Measurements from ENCODE around the gene PMF1. TPM values are rescaled to one million over a fixed set of nuclear protein-coding genes. Genes with fewer than 3 reads are reported as not detected.
"Not testable (repeated sequence)": the region's sequence is repeated elsewhere in the genome, so short reads cannot be mapped to it uniquely, and the experiment has no call there.

The PMF1 gene
- total RNA-seq, 1 donor from 2014 or later, result 47.1 TPM

GRCh38 chr1:156196445-156196844 is 16.4 kb upstream of the PMF1 start:
- no peak for DNase-seq (ENCODE audit: low read depth)

- DNase-seq (ENCODE audit: low read depth), result no peak
These were observed 13.9 kb upstream of the PMF1 start for GRCh38 chr1:156198831-156199349.

- no peak for DNase-seq (ENCODE audit: low read depth)
These were observed 12.8 kb upstream of the PMF1 start for GRCh38 chr1:156200044-156200443.

DNA sequence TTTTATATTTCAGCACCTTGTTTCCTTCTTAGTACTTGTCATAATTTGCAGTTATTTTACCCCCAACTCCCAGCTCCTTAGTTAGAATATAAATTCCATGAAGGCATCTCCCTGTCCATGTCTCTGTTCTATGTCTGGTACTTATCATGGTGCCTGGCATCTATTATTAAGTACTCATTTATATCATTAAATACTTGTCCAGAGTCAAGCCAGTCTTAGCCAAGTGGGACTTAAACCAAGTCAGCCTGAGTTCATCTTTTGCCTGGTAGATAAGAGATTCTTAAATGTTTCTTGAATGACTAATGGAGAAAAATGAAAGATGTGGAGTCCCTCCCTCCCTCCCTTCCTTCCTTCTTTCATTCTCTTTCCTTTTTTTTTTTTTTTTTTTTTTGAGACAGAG is 9.5 kb upstream of the PMF1 start:
- DNase-seq (ENCODE audit: low read depth), result no peak

- DNase-seq (ENCODE audit: low read depth), result no peak
These were observed 8.1 kb upstream of the PMF1 start for GRCh38 chr1:156204686-156205085.

DNA sequence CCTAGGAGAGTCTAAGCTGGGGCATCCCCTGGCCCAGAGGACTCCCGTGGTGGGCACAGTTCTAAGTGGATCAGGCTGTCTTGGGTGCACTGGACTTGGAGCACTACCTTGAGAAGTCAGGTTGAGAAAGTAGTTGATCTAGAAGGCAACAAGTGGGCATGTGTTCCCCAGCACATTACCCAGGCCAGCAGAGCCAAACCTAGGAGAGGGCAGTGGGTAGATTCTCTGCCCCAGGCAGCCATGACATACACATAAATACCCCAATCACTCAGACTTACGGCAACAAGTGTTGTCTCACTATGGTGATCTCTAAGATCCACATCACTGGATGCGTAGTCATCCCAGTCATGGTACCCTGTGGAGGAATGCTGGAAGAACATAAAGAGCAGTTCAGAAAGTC is 1.6 kb upstream of the PMF1 start:
- no peak for DNase-seq (ENCODE audit: low read depth)

DNA sequence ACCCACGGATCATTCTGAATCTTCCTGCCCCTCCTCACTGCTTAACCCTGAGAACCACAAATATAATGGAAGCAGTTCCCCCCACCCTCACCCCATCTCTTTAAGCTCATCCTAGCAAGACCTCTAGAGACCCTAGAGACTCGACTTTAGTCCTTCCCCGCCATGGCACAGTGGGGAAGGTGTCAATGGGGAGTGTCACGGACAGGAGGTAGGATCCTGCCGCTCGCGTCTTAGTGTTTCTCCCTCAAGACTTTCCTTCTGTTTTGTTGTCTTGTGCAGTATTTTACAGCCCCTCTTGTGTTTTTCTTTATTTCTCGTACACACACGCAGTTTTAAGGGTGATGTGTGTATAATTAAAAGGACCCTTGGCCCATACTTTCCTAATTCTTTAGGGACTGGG is 677 bp upstream of the PMF1 start:
- DNase-seq (ENCODE audit: low read depth), result no peak

GRCh38 chr1:156213644-156213966 is 798 bp downstream of the PMF1 start:
- DNase-seq (ENCODE audit: low read depth), result no peak

DNA sequence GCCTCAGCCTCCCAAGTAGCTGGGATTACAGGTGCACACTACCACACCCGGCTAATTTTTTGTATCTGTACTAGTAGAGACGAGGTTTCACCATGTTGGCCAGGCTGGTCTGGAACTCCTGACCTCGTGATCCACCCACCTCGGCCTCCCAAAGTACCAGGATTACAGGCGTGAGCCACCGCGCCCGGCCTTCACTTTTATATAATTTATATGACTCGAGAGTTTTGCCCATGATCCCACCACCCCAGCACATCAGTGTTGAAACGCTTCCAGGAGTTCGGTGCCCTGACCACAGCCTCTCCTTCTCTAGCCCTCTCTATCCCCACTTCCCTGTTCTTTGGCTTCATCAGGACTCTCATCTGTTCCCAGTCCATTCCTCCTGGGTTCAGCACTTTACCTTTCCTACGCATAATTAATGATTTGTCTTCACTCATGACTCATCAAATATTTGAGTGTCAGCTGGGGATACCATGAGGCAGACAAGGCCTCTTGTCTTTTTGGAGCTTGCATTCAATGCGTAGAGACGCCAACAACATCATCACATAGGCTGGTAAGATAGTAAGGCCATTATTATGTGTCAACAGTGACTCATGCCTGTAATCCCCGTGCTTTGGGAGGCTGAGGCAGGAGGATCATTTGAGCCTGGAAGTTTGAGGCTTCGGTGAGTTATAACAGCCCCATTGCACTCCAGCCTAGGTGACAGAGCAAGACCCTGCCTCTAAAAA is 1.4 kb downstream of the PMF1 start:
- DNase-seq (ENCODE audit: low read depth), result peak; percentile 78

GRCh38 chr1:156216361-156217086 is 3.7 kb downstream of the PMF1 start:
- not testable (repeated sequence) for DNase-seq (ENCODE audit: low read depth)

GRCh38 chr1:156217871-156218270 is 5.1 kb downstream of the PMF1 start:
- DNase-seq (ENCODE audit: low read depth), result no peak

DNA sequence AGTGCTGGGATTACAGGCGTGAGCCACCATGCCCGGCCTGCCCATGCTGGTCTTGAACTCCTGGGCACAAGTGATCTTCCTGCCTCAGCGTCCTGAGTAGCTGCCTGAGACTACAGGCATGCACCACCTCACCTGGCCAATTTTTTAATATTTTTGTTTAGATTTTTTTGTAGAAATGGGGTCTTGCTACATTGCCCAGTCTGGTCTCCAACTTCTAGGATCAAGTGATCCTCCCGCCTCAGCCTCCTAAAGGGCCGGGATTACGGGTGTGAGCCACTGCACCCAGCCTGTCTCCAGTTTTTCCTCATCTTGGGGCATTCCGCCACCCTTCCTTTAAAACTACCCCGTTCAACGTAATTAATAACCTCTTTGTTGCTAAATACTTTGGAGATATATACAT is 7.4 kb downstream of the PMF1 start:
- no peak for DNase-seq (ENCODE audit: low read depth)

DNA sequence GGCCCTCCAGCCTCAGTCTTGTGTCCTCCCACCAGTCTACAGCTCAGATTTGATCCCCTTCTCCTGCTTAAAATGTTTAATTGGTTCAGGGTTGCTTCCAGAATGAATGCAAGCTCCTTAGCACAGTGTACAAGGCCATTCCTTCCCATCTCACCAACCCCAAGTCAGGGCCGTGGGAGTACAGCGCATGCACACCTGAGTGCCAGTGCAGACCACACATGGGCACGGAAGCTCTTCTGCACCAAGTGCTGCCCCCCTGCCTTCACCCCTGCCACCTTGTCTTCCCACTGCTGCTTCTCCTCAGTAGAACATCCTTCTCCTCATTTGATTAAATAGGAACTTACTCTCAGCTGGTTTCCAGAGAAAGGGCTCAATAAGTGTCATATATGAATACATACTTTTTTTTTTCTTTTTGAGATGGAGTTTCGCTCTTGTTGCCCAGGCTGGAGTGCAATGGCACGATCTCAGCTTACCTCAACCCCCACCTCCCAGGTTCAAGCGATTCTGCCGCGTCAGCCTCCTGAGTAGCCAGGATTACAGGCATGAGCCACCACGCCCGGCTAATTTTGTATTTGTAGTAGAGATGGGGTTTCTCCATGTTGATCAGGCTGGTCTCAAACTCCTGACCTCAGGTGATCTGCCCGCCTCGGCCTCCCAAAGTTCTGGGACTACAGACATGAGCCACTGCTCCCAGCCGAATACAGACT is 9.3 kb downstream of the PMF1 start:
- no peak for DNase-seq (ENCODE audit: low read depth)

DNA sequence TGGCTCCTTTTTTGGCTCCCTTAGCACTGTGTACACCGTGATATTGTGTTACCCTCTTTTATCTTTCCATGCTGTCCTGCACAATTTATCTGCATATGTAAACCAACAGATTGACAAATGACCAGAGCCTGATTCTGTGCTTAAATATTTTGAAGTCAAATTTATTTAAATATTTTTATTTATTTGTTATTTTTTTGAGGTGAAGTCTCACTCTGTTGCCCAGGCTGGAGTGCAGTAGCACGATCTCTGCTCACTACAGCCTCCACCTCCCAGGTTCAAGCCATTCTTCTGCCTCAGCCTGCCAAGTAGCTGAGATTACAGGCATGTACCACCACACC is 12.8 kb downstream of the PMF1 start:
- no peak for DNase-seq (ENCODE audit: low read depth)

- no peak for DNase-seq (ENCODE audit: low read depth)
These were observed 13.3 kb downstream of the PMF1 start for GRCh38 chr1:156226116-156226538.

- no peak for DNase-seq (ENCODE audit: low read depth)
These were observed 14.0 kb downstream of the PMF1 start for GRCh38 chr1:156226782-156227181.

DNA sequence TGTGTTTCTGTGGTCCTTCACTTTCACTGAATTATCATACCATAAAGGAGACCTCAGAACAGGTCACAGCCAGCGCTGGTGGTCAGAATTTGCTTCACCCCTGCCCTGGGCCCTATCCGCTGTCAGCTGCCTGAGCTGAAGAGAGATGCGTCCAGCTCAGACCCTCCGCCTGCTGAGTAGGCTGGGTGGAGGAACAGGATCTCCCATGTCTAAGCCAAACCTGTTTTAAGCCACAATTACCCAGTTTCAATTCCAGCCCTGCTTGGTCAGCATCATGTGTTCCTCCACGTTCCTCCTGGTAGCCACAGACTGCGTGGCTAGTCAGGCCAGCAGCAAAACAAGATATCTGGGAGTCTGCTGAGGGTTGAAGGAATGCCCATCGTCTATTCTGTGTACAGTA is 15.7 kb downstream of the PMF1 start:
- DNase-seq (ENCODE audit: low read depth), result no peak

DNA sequence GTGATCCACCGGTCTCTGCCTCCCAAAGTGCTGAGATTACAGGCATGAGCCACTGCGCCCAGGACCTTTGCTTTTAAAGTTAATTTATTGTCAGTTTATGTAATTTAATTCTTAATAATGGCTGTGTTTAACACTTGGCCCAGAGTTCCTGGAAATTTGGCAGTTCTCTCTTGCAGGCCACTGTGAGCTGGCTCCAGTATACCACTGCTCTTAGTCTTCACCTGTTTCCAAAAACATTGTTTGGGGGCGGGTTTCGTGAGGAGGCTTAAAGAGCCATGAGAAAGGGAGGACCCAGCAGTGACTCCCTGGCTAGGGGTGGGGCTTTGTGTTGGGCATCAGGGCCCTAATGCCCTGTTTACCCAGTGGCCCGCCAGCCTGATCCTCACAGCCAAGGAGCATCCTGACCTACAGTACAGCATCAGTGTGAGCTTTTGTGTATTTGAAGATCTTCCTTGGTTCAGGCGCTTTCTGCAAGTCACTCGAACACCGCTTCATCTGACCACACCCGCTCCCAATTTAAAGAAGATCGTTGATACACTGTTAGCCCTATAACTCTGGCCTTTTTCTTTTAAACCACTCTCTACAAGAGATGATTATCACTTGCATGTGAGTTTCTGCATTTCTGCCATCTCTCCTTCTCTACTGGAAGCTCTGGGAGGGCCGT is 17.1 kb downstream of the PMF1 start:
- no peak for DNase-seq (ENCODE audit: low read depth)

DNA sequence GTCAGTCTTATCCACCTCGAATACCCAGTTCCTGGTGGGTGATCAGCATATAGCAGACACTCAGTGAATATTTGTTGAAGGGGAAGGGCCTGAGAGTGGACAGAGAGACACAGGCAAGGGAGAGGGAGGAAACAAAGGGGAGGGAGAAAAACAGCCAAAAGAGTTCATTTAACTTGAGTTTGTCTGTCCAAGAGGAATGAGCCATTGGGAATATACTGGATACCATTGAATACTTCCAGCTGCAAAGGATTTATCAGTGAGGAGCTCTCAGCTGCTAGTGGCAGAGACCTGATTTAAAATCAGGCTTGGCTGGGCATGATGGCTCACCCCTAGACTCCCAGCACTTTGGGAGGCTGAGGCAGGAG is 17.6 kb downstream of the PMF1 start:
- no peak for DNase-seq (ENCODE audit: low read depth)

- DNase-seq (ENCODE audit: low read depth), result no peak
These were observed 19.5 kb downstream of the PMF1 start for GRCh38 chr1:156232201-156232894.

DNA sequence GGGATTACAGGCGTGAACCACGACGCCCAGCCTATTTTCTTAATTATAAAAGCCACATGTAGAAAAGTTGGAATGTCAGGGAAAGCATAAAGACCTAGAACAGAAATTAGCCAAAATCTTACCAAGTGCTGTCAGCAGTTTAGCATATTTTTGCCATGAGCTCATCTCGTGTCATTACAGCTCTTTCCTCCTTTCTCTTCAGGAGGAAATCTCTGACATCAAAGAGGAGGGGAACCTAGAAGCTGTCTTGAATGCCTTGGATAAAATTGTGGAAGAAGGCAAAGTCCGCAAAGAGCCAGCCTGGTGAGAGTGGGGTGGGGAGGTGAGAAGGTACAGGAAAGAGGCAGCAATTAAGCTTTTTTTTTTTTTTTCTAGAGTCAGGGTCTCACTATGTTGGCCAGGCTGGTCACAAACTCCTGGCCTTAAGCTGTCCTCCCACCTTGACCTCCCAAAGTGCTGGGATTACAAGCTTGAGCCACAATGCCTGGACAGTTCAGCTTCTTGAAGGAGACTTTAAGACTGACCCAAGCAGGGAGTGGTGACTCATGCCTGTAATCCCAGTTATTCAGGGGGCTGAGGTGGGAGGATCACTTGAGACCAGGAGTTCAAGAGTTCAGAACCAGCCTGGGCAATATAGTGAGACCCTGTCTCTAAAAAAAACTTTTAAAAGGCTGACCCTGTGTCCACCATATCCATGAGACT is 20.8 kb downstream of the PMF1 start:
- peak; percentile 32 for DNase-seq (ENCODE audit: low read depth)

All from renal cortical epithelial cell (primary cell).